OCI-LY3 (cell line): ENCODE measurements around the gene DENND4A.
A peak's percentile ranks its signal among the peaks of the same experiment; 100 is the strongest.

Source experiments
- H2AFZ ChIP-seq: fragments of 200-600, 300-600 bp; shearing (Covaris generic); 2 replicates; pipeline ENCODE4 v1.6.0; 2014; ENCODE audit warnings: antibody characterized with exemption, low read depth, low read length
- H3K27ac ChIP-seq: fragments of 200-600, 300-600 bp; sonication (generic); 2 replicates; pipeline ENCODE4 v1.5.1; 2014; ENCODE audit warnings: mild to moderate bottlenecking, low read length, moderate library complexity, mixed read lengths
- H3K27me3 ChIP-seq: fragments of 200-600, 300-600 bp; sonication (generic); 2 replicates; pipeline ENCODE4 v1.6.1; 2014; ENCODE audit warnings: low read depth, low read length, mixed read lengths
- H3K36me3 ChIP-seq: fragments of 200-600, 300-600 bp; sonication (generic); replicated peaks from 2 replicates; pipeline ENCODE3; 2014; ENCODE audit warnings: low read depth, low read length, mixed read lengths
- H3K4me1 ChIP-seq: fragments of 300-600, 200-600 bp; sonication (generic); 2 replicates; pipeline ENCODE4 v1.6.1; 2014; ENCODE audit warnings: low read length, mixed read lengths
- H3K4me2 ChIP-seq: fragments of 200-600, 300-600 bp; sonication (generic); 2 replicates; pipeline ENCODE4 v1.6.1; 2014; ENCODE audit warnings: low read length, mixed read lengths
- H3K4me3 ChIP-seq: fragments of 300-600, 200-600 bp; sonication (generic); 2 replicates; pipeline ENCODE4 v1.5.1; 2014; ENCODE audit warnings: antibody characterized with exemption, mild to moderate bottlenecking, low read length, moderate library complexity
- H3K79me2 ChIP-seq: fragments of 300-600, 200-600 bp; shearing (Covaris generic); 2 replicates; pipeline ENCODE4 v1.6.1; 2014; ENCODE audit warnings: mild to moderate bottlenecking, low read length, mixed read lengths
- H3K9ac ChIP-seq: fragments of 300-600, 200-600 bp; shearing (Covaris generic); 2 replicates; pipeline ENCODE4 v1.6.0; 2014; ENCODE audit warnings: mild to moderate bottlenecking, low read length, moderate library complexity
- H3K9me3 ChIP-seq: fragments of 200-600, 300-600 bp; shearing (Covaris generic); 2 replicates; pipeline ENCODE4 v1.6.1; 2014; ENCODE audit warnings: low read length, mixed read lengths; ENCODE audit not compliant: insufficient read depth
- H4K20me1 ChIP-seq: fragments of 200-600, 300-600 bp; sonication (generic); 2 replicates; pipeline ENCODE4 v1.6.1; 2016; ENCODE audit warnings: low read length, mixed read lengths; ENCODE audit not compliant: insufficient read depth
- EZH2phosphoT487 ChIP-seq: fragments of 200-600 bp; shearing (Covaris generic); IDR thresholded peaks from 2 replicates; pipeline ENCODE4 v1.6.1; 2018; ENCODE audit warnings: antibody characterized with exemption, mixed run types, low read depth
- TF ChIP-seq, protein P1 (sequence below): fragments of 200-600, 300-600 bp; sonication (generic); IDR thresholded peaks from 2 replicates; pipeline ENCODE4 v1.5.1; 2014; ENCODE audit warnings: antibody characterized with exemption, low read length, low read depth

DENND4A gene

DNA sequence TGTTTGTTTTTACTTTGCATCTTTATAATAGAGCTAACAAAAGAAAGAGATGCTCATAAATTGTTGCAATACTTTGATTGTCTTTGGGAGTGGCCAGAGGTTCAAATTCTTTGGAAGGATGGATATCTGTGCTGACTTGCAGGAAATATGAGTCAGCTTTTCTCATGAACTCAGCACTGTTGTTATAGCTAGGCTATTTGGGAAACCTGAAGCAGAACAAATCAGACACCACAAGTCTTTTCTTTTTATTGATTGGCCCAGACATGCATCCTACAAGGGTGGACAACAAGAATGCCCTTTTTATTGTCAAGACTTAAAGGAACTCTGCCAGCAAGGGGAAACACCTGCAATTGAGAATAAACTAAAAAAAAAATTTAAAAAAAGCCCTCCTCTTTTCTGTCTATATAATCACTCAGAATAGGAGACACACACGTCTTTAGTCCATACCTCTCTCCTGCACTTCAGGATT lies 4.6 kb upstream of the DENND4A start:
- Histone ChIP-seq H3K9ac (no peak overlapping the region), H3K27ac (no peak overlapping the region), H3K4me1 (peaks cover 52% of the 10 kb centered on the region), H3K4me2 (no peak overlapping the region), H3K9me3 (no peaks in the 10 kb centered on the region), H3K4me3 (no peak overlapping the region), H3K79me2 (peaks cover 10% of the 10 kb centered on the region), H2AFZ (no peak overlapping the region), H4K20me1 (no peaks in the 10 kb centered on the region), H3K27me3 (0 out of 2 replicates have a peak, but pooled peaks cover 2% of the 10 kb centered on the region), H3K36me3 (no peaks in the 10 kb centered on the region)
- TF ChIP-seq EZH2phosphoT487 = no peak
- TF ChIP-seq, protein P1, sequence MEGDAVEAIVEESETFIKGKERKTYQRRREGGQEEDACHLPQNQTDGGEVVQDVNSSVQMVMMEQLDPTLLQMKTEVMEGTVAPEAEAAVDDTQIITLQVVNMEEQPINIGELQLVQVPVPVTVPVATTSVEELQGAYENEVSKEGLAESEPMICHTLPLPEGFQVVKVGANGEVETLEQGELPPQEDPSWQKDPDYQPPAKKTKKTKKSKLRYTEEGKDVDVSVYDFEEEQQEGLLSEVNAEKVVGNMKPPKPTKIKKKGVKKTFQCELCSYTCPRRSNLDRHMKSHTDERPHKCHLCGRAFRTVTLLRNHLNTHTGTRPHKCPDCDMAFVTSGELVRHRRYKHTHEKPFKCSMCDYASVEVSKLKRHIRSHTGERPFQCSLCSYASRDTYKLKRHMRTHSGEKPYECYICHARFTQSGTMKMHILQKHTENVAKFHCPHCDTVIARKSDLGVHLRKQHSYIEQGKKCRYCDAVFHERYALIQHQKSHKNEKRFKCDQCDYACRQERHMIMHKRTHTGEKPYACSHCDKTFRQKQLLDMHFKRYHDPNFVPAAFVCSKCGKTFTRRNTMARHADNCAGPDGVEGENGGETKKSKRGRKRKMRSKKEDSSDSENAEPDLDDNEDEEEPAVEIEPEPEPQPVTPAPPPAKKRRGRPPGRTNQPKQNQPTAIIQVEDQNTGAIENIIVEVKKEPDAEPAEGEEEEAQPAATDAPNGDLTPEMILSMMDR = no peak

DNA sequence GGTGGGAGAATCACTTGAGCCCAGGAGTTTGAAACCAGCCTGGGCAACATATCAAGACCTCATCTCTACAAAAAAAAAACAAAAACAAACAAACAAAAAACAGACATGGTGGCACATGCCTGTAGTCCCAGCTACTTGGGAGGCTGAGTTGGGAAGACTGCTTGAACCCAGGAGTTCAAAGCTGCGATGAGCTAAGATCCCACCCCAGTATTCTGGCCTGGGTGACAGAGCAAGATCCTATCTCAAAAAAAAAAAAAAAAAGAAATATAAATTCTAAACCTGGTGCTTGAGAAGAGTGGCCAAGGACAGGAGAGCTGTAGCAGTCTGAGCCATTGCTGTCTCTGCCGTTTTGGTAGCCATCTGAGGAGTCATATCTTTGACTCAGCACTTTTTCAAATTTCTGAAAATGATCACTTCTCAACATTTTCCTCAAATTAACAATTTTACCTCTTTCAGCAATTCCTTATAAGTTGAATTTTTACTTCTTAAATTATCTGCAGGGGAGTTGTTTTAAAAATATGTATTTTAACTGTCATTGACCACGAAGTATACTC lies 3.6 kb upstream of the DENND4A start:
- Histone ChIP-seq H3K9me3 (no peaks in the 10 kb centered on the region), H3K79me2 (peaks cover 19% of the 10 kb centered on the region), H3K4me2 (no peak overlapping the region), H3K27me3 (0 out of 2 replicates have a peak, but pooled peaks cover 2% of the 10 kb centered on the region), H3K4me3 (no peak overlapping the region), H3K9ac (no peak overlapping the region), H2AFZ (no peak overlapping the region), H3K36me3 (no peaks in the 10 kb centered on the region), H3K4me1 (peaks cover 43% of the 10 kb centered on the region), H4K20me1 (peaks cover 4% of the 10 kb centered on the region; the same call in 1 of the 2 replicates), H3K27ac (no peak overlapping the region)
- TF ChIP-seq, protein P1 = no peak
- TF ChIP-seq EZH2phosphoT487 = no peak

DNA sequence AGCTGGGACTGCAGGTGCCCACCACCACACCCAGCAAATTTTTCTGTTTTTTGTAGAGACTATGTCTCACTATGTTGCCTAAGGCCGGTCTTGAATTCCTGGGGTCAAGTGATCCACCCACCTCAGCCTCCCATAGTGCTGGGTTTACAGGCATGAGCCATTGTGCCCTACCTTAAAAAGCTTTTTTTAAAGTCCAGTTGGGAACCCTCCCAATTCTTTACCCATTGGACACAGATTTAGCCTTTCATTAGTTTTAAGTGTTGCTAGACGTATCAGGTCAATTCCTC lies 1.7 kb upstream of the DENND4A start:
- peaks cover 51% of the 10 kb centered on the region for H3K4me1 ChIP-seq
- peaks cover 14% of the 10 kb centered on the region for H4K20me1 ChIP-seq
- H2AFZ ChIP-seq = no peak overlapping the region
- H3K9ac ChIP-seq = no peak overlapping the region
- peak overlapping the region; percentile 3 for H3K4me3 ChIP-seq
- H3K4me2 ChIP-seq = peak overlapping the region; percentile 89
- no peaks in the 10 kb centered on the region for H3K9me3 ChIP-seq
- peaks cover 39% of the 10 kb centered on the region for H3K79me2 ChIP-seq
- peak overlapping the region; percentile 94; the same call in 1 of the 2 replicates for H3K27ac ChIP-seq
- TF ChIP-seq, protein P1 = no peak
- TF ChIP-seq EZH2phosphoT487 = no peak
- no peaks in the 10 kb centered on the region for H3K36me3 ChIP-seq
- 0 out of 2 replicates have a peak, but pooled peaks cover 2% of the 10 kb centered on the region for H3K27me3 ChIP-seq

DNA sequence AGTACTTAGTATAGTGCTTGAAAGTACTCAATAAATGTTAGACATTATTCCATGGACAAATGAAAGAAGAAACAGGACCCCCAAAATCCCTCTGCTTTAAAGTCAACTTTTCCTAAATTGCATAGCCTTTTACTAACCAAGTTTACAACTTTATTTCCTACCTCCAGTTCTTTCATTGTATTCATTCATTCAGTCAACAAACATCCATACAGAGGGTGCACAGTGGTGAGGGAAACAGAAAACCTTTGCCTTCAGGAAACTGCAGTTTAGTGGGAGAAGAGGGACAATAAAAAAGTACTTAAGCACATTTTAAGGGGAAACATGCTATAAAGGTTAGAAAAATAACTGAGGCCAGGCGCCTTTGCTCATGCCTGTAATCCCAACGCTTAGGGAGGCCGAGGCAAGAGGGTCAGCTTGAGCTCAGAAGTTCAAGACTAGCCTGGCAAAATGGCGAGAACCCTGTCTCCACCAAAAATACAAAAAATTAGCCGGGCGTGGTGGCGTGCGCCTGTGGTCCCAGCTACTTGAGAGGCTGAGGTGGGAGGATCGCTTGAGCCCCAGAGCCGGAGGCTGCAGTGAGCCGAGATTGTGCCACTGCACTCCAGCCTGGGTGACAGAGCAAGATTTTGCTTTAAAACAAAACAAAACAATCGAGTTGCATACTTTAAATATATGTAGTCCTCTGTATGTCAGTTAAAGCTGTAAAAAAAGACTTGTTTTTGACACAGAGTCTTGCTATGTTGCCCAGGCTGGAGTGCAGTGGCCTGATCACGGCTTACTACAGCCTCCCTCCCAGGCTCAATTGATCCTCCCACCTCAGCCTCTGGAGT lies 1.1 kb upstream of the DENND4A start:
- Histone ChIP-seq H3K4me3 (peak overlapping the region; percentile 80), H3K79me2 (peaks cover 45% of the 10 kb centered on the region), H3K4me1 (peaks cover 54% of the 10 kb centered on the region), H3K36me3 (no peaks in the 10 kb centered on the region), H2AFZ (peak overlapping the region; percentile 49; the same call in 1 of the 2 replicates), H3K27ac (peak overlapping the region; percentile 94), H3K27me3 (0 out of 2 replicates have a peak, but pooled peaks cover 2% of the 10 kb centered on the region), H3K9me3 (no peaks in the 10 kb centered on the region), H3K9ac (peak overlapping the region; percentile 73), H3K4me2 (peak overlapping the region; percentile 89), H4K20me1 (peaks cover 18% of the 10 kb centered on the region)
- no peak for TF ChIP-seq EZH2phosphoT487
- TF ChIP-seq, protein P1 = no peak
